Measurements from ENCODE around the gene GRAMD4. TPM values are rescaled to one million over a fixed set of nuclear protein-coding genes. Genes with fewer than 3 reads are reported as not detected.

GRAMD4 gene
- polyA plus RNA-seq, 2 of the 4 experiments (the other 2 are of a cell fraction), result 7.7 to 13.1 TPM

DNA sequence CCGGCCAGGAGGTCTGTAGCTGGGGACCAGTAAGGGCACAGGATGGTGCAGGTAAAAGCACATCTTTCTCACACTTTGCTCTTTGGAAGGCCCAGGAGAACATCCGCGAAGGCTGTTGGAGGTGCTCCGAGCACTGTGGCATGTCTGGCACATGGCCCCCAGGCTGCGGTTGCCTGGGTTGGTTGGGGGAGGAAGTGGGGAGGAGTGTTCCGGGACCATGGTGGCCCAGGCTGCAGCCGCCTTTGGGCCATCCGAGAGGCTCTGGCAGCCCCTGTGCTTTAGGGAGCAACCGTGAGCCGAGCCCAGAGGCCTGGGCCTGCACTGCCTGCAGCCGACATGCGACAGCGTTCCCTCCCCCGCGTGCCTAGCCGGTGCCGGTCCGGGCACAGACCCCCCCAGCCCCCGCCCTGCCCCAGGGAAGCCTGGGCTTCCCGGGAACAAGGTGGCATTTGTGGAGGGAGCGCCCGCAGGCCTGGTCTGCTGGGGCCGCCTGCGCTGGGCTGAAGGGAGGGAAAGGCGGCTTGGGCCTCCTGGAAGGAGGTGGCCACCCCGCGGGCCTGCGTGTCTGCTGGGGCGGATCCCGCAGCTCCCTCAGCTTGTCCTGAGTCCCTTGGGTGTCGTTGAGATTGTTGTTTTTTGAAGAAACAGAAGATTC, 57.9 kb downstream of the GRAMD4 start:
- Histone ChIP-seq H3K27ac (no peak overlapping the region), H3K4me3 (no peak overlapping the region), H3K4me1 (no peaks in the 10 kb centered on the region), H3K9me3 (no peaks in the 10 kb centered on the region), H3K4me2 (no peak overlapping the region)
- 83% methylated on average over 6 of the region's 31 CpGs for WGBS (ENCODE audit: missing lambda C conversion rate)
- DNase-seq (ENCODE audit: low read depth in 1 of 2, low spot score in 1 of 2), result no peak
- ChIA-PET POLR2A (no interaction called here), CTCF (interaction anchor here (2.1 kb wide), 1 partner anchor 9 kb away, joined by 6 read pairs; no protein-coding TSS in a partner anchor)
- ATAC-seq, result no peak
- no peak for FAIRE-seq
- TF ChIP-seq, protein P1, sequence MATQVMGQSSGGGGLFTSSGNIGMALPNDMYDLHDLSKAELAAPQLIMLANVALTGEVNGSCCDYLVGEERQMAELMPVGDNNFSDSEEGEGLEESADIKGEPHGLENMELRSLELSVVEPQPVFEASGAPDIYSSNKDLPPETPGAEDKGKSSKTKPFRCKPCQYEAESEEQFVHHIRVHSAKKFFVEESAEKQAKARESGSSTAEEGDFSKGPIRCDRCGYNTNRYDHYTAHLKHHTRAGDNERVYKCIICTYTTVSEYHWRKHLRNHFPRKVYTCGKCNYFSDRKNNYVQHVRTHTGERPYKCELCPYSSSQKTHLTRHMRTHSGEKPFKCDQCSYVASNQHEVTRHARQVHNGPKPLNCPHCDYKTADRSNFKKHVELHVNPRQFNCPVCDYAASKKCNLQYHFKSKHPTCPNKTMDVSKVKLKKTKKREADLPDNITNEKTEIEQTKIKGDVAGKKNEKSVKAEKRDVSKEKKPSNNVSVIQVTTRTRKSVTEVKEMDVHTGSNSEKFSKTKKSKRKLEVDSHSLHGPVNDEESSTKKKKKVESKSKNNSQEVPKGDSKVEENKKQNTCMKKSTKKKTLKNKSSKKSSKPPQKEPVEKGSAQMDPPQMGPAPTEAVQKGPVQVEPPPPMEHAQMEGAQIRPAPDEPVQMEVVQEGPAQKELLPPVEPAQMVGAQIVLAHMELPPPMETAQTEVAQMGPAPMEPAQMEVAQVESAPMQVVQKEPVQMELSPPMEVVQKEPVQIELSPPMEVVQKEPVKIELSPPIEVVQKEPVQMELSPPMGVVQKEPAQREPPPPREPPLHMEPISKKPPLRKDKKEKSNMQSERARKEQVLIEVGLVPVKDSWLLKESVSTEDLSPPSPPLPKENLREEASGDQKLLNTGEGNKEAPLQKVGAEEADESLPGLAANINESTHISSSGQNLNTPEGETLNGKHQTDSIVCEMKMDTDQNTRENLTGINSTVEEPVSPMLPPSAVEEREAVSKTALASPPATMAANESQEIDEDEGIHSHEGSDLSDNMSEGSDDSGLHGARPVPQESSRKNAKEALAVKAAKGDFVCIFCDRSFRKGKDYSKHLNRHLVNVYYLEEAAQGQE (IDR thresholded peaks at IDR 0.05), result no peak
- TF ChIP-seq CBX8 (IDR thresholded peaks at IDR 0.05) (no peak), FOSL2 (IDR thresholded peaks at IDR 0.05) (no peak), FOSL2 (CRISPR knock-in tag; IDR thresholded peaks at IDR 0.05) (no peak), KDM1A (IDR thresholded peaks at IDR 0.05; ENCODE audit: low read depth) (no peak), CHD4 (IDR thresholded peaks at IDR 0.05; ENCODE audit: borderline replicate concordance) (no peak), SREBF2 (IDR thresholded peaks at IDR 0.05) (no peak), HOXB13 (CRISPR knock-in tag; IDR thresholded peaks at IDR 0.05; ENCODE audit: low read depth) (no peak), NR3C1 (IDR thresholded peaks at IDR 0.05) (no peak), JUN (IDR thresholded peaks at IDR 0.05) (no peak), SMC3 (IDR thresholded peaks at IDR 0.05) (no peak), NPAS2 (CRISPR knock-in tag; IDR thresholded peaks at IDR 0.05; ENCODE audit: borderline replicate concordance) (no peak), CBX2 (IDR thresholded peaks at IDR 0.05; ENCODE audit: borderline replicate concordance, low read depth) (no peak), EHF (CRISPR knock-in tag; IDR thresholded peaks at IDR 0.05) (no peak)
- TF ChIP-seq, protein P2, sequence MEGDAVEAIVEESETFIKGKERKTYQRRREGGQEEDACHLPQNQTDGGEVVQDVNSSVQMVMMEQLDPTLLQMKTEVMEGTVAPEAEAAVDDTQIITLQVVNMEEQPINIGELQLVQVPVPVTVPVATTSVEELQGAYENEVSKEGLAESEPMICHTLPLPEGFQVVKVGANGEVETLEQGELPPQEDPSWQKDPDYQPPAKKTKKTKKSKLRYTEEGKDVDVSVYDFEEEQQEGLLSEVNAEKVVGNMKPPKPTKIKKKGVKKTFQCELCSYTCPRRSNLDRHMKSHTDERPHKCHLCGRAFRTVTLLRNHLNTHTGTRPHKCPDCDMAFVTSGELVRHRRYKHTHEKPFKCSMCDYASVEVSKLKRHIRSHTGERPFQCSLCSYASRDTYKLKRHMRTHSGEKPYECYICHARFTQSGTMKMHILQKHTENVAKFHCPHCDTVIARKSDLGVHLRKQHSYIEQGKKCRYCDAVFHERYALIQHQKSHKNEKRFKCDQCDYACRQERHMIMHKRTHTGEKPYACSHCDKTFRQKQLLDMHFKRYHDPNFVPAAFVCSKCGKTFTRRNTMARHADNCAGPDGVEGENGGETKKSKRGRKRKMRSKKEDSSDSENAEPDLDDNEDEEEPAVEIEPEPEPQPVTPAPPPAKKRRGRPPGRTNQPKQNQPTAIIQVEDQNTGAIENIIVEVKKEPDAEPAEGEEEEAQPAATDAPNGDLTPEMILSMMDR (IDR thresholded peaks at IDR 0.05), result no peak
- TF ChIP-seq, protein P3, sequence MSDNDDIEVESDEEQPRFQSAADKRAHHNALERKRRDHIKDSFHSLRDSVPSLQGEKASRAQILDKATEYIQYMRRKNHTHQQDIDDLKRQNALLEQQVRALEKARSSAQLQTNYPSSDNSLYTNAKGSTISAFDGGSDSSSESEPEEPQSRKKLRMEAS (IDR thresholded peaks at IDR 0.05), result no peak

DNA sequence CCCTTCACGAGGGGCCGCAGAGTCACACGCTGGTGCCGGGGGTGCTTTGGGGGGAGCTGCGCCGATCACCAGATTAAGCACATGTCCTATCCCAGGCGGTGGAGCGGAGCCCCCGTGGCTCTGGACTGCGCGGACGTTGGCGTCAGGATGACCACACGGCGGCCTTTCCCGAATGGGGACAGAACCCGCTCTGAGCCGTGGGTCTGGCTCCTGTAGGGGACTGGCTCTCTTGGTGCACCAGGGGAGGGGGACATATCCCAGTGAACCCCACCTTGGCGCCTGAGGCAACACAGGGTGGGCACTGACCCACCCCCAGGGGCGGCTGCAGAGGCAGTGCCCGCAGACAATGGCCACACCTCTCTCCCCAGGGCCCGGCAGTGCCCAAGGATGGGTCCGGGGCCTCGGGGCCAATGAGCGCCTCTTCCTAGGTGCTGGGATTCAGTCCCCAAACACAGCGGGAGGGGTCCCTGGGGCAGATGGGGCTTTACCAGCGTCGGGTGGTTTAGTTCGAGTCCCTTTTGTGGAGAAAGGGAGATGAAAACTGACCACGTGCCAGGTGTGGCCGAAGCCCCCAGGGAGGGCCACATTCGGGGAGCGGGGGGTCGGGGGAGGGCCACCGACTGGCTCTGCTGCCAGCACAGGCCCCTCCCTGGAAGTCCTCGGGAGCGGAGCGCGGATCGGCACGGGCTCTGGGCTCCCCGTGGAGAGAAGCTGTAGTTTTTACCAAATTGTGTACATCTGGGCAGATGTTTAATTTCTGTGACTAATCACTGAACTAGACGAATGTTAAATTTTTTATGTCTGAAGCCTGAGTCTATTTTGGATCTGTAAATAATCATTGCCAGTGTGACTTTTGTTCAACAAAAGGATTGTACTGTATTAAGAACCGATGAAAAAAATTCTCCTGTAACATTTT, 58.9 kb downstream of the GRAMD4 start:
- Histone ChIP-seq H3K4me3 (no peak overlapping the region), H3K4me1 (no peaks in the 10 kb centered on the region), H3K9me3 (no peaks in the 10 kb centered on the region), H3K4me2 (no peak overlapping the region), H3K27ac (no peak overlapping the region)
- FAIRE-seq (no peak), ATAC-seq (no peak), DNase-seq (ENCODE audit: low read depth in 1 of 2, low spot score in 1 of 2) (no peak)
- TF ChIP-seq RARB (CRISPR knock-in tag; IDR thresholded peaks at IDR 0.05) (no peak), CHD2 (IDR thresholded peaks at IDR 0.05; ENCODE audit: low read length, partially characterized antibody) (no peak), HDAC2 (IDR thresholded peaks at IDR 0.05) (no peak)
- CTCF ChIA-PET, result interaction anchor here (2.1 kb wide), 1 partner anchor 10 kb away, joined by 6 read pairs; no protein-coding TSS in a partner anchor
- 86% methylated on average over 32 of the region's 44 CpGs for WGBS (ENCODE audit: missing lambda C conversion rate)
- POLR2A ChIA-PET, result no interaction called here
